A673 (cell line): ENCODE results near the gene ZDHHC5. TPM values are rescaled to one million over a fixed set of nuclear protein-coding genes. Genes with fewer than 3 reads are reported as not detected.

Source experiments
- BruUV-seq: library from RNA; stranded (reverse); fragments of 400-500 nt; replicated peaks from 2 replicates; lab custom pipeline; 2021; lab: Mats Ljungman, UMichigan
- CTCF ChIA-PET: fragments of 300-600 bp; sonication (Branson Sonifier 250); formaldehyde crosslinking; loops from one replicate; lab custom pipeline; 2022; ENCODE audit warnings: antibody characterized with exemption; lab: Charles Lee
- POLR2A ChIA-PET: fragments of 300-600 bp; sonication (Branson Sonifier 250); formaldehyde crosslinking; loops from one replicate; lab custom pipeline; 2022; ENCODE audit warnings: antibody characterized with exemption; ENCODE audit not compliant: low non-redundant PET; lab: Charles Lee
- DNase-seq: peaks from one replicate; pipeline ENCODE4 v3.0.0-alpha.2; 2015; ENCODE audit warnings: low spot score
- H3K27ac ChIP-seq: fragments of 200-600 bp; sonication (generic); 2 replicates; pipeline ENCODE4 v1.5.1; 2016; ENCODE audit warnings: mixed run types, low read depth, mild to moderate bottlenecking, mixed read lengths, antibody characterized with exemption, low read length; ENCODE audit not compliant: poor library complexity, severe bottlenecking
- H3K27me3 ChIP-seq: fragments of 200-600 bp; sonication (generic); replicated peaks from 2 replicates; pipeline ENCODE4 v1.6.1; 2017; ENCODE audit warnings: mixed run types, low read depth, mild to moderate bottlenecking, mixed read lengths, antibody characterized with exemption, low read length; ENCODE audit not compliant: insufficient read depth, poor library complexity
- H3K36me3 ChIP-seq: fragments of 200-600 bp; sonication (generic); 2 replicates; pipeline ENCODE4 v1.6.1; 2016; ENCODE audit warnings: mixed run types, mild to moderate bottlenecking, mixed read lengths, antibody characterized with exemption, low read length; ENCODE audit not compliant: insufficient read depth, poor library complexity, severe bottlenecking
- H3K4me1 ChIP-seq: fragments of 200-600 bp; sonication (generic); 2 replicates; pipeline ENCODE4 v1.6.1; 2017; ENCODE audit warnings: mixed run types, mild to moderate bottlenecking, mixed read lengths, antibody characterized with exemption, low read length; ENCODE audit not compliant: insufficient read depth, poor library complexity, severe bottlenecking
- H3K4me3 ChIP-seq: fragments of 200-600 bp; sonication (generic); 2 replicates; pipeline ENCODE4 v1.5.1; 2016; ENCODE audit warnings: low read depth, mixed run types, mild to moderate bottlenecking, mixed read lengths, low read length; ENCODE audit not compliant: poor library complexity, severe bottlenecking
- H3K9me3 ChIP-seq: fragments of 200-600 bp; sonication (generic); 2 replicates; pipeline ENCODE4 v1.6.1; 2016; ENCODE audit warnings: mixed run types, low read depth, mild to moderate bottlenecking, mixed read lengths, antibody characterized with exemption, low read length; ENCODE audit not compliant: poor library complexity, severe bottlenecking
- CTCF ChIP-seq: fragments of 300-800, 200-600 bp; sonication (generic); conservative IDR thresholded peaks from 2 replicates; pipeline ENCODE4 v1.5.1; 2017; ENCODE audit warnings: low read depth, mild to moderate bottlenecking, antibody characterized with exemption, low read length, moderate library complexity, mixed read lengths
- EZH2 ChIP-seq: fragments of 200-600 bp; sonication (generic); IDR thresholded peaks from 2 replicates; pipeline ENCODE4 v1.6.1; 2017; ENCODE audit warnings: borderline replicate concordance, low read depth, mild to moderate bottlenecking, mixed read lengths, antibody characterized with exemption, low read length; ENCODE audit not compliant: poor library complexity, severe bottlenecking
- intact Hi-C: fragments of 100-400 bp; cut with micrococcal nuclease; formaldehyde crosslinking; loops from one replicate; pipeline ENCODE4 v1.10.0; 2022; ENCODE audit not compliant: unreplicated experiment
- total RNA-seq: library from RNA; stranded (reverse); gene quantifications from 2 replicates; pipeline ENCODE4 v1.2.3, GENCODE V29; 2021

Gene ZDHHC5
- total RNA-seq, 1 experiment from 2014 or later = 76.9 TPM

- Histone ChIP-seq H3K4me3 (no peak overlapping the region), H3K27ac (no peak overlapping the region), H3K4me1 (peaks cover 8% of the 10 kb centered on the region), H3K36me3 (no peaks in the 10 kb centered on the region), H3K27me3 (peaks cover 15% of the 10 kb centered on the region), H3K9me3 (no peaks in the 10 kb centered on the region)
- POLR2A ChIA-PET = no interaction called here
- DNase-seq = no peak
- TF ChIP-seq EZH2 = no peak
- no peak for TF ChIP-seq CTCF
- no TSS peak for BruUV-seq
- CTCF ChIA-PET = interaction anchor here (1.2 kb wide), 1 partner anchor 11 kb away, joined by 3 read pairs; no protein-coding TSS in a partner anchor
- intact Hi-C loops = no loop called here
Observed at GRCh38 chr11:57633394-57634070, 34.4 kb upstream of the ZDHHC5 start.

- ChIA-PET CTCF (interaction anchor here (1.2 kb wide), 1 partner anchor 10 kb away, joined by 3 read pairs; no protein-coding TSS in a partner anchor), POLR2A (no interaction called here)
- peaks cover 8% of the 10 kb centered on the region for H3K4me1 ChIP-seq
- H3K9me3 ChIP-seq = no peaks in the 10 kb centered on the region
- no peak overlapping the region for H3K4me3 ChIP-seq
- H3K27ac ChIP-seq = no peak overlapping the region
- H3K36me3 ChIP-seq = no peaks in the 10 kb centered on the region
- no TSS peak for BruUV-seq
- no peak for DNase-seq
- H3K27me3 ChIP-seq = peaks cover 15% of the 10 kb centered on the region
- no peak for TF ChIP-seq EZH2
- no peak for TF ChIP-seq CTCF
- intact Hi-C loops = no loop called here
Observed at GRCh38 chr11:57634311-57634710, 33.6 kb upstream of the ZDHHC5 start.

- intact Hi-C loops = no loop called here
- H3K36me3 ChIP-seq = no peaks in the 10 kb centered on the region
- peaks cover 15% of the 10 kb centered on the region for H3K27me3 ChIP-seq
- H3K4me1 ChIP-seq = peaks cover 17% of the 10 kb centered on the region
- ChIA-PET POLR2A (no interaction called here), CTCF (no interaction called here)
- DNase-seq = no peak
- no TSS peak for BruUV-seq
- no peak overlapping the region for H3K4me3 ChIP-seq
- no peak overlapping the region for H3K27ac ChIP-seq
- H3K9me3 ChIP-seq = no peaks in the 10 kb centered on the region
- no peak for TF ChIP-seq CTCF
Observed at GRCh38 chr11:57635246-57635645, 32.7 kb upstream of the ZDHHC5 start.
